Liver (tissue), 9 donors: ENCODE data around the gene ZNF423. TPM values are rescaled to one million over a fixed set of nuclear protein-coding genes. Genes with fewer than 3 reads are reported as not detected.

ENCODE experiments used
- DNase-seq: peaks from one replicate; pipeline ENCODE4 v3.0.0-alpha.2; 2017; ENCODE audit warnings: low spot score
- H3K27ac ChIP-seq, 2 donors: one replicate each; pipeline ENCODE4 v1.7.0; 2013; ENCODE audit warnings: inconsistent platforms in 2 of 2, low read length in 2 of 2, control low read depth in 1 of 2, low read depth in 1 of 2, mild to moderate bottlenecking in 1 of 2
- H3K27me3 ChIP-seq, 4 donors: one replicate each; pipeline versions ENCODE4 v1.6.1 to v1.7.0; 2013; ENCODE audit warnings: low read length in 3 of 4, inconsistent platforms in 1 of 4, mild to moderate bottlenecking in 1 of 4, moderate library complexity in 1 of 4; ENCODE audit not compliant: control insufficient read depth in 4 of 4, insufficient read depth in 4 of 4
- H3K36me3 ChIP-seq, 4 donors: one replicate each; pipeline versions ENCODE4 v1.6.1 to v1.7.0; 2013; ENCODE audit warnings: low read length in 3 of 4, mild to moderate bottlenecking in 3 of 4, low read depth in 1 of 4, moderate library complexity in 1 of 4; ENCODE audit not compliant: control insufficient read depth in 4 of 4, insufficient read depth in 3 of 4
- H3K4me1 ChIP-seq, 4 donors: one replicate each; pipeline versions ENCODE4 v1.6.1 to v1.7.0; 2013; ENCODE audit warnings: low read length in 3 of 4, mild to moderate bottlenecking in 3 of 4, moderate library complexity in 1 of 4; ENCODE audit not compliant: control insufficient read depth in 4 of 4, insufficient read depth in 4 of 4
- H3K4me3 ChIP-seq, 3 donors: one replicate each; pipeline versions ENCODE4 v1.6.1 to v1.7.0; 2013; ENCODE audit warnings: low read length in 3 of 3, control low read depth in 1 of 3, low read depth in 1 of 3, mild to moderate bottlenecking in 1 of 3
- H3K9ac ChIP-seq, 2 donors: one replicate each; pipeline ENCODE4 v1.7.0; 2013; ENCODE audit warnings: low read length in 2 of 2, mild to moderate bottlenecking in 2 of 2, moderate library complexity in 2 of 2, control low read depth in 1 of 2, low read depth in 1 of 2
- H3K9me3 ChIP-seq, 4 donors: one replicate each; pipeline versions ENCODE4 v1.6.1 to v1.7.0; 2013; ENCODE audit warnings: low read length in 3 of 4; ENCODE audit not compliant: control insufficient read depth in 4 of 4
- CTCF ChIP-seq: fragments of 150-350 bp; IDR thresholded peaks from 2 replicates; pipeline ENCODE4 v1.5.1; 2017; ENCODE audit warnings: improper control_type of control experiment, low read depth, low read length; ENCODE audit not compliant: missing input control
- EGR1 ChIP-seq, 2 donors: IDR thresholded peaks; 2 replicates each; pipeline ENCODE4 v1.6.1; 2016 to 2018; ENCODE audit warnings: antibody characterized with exemption in 2 of 2, low read depth in 2 of 2
- FOXA1 ChIP-seq: IDR thresholded peaks from 2 replicates; pipeline ENCODE4 v1.6.1; 2016; ENCODE audit warnings: antibody characterized with exemption
- FOXA2 ChIP-seq: IDR thresholded peaks from 2 replicates; pipeline ENCODE4 v1.6.1; 2016; ENCODE audit warnings: antibody characterized with exemption
- GABPA ChIP-seq, 2 donors: IDR thresholded peaks in 1 of 2; conservative IDR thresholded peaks in 1 of 2; 2 replicates each; pipeline ENCODE4 v1.6.1; 2016; ENCODE audit warnings: antibody characterized with exemption in 2 of 2, mild to moderate bottlenecking in 1 of 2, moderate library complexity in 1 of 2
- HNF4A ChIP-seq, 2 donors: conservative IDR thresholded peaks; 2 replicates each; pipeline ENCODE4 v1.6.1; 2016; ENCODE audit warnings: antibody characterized with exemption in 2 of 2, mild to moderate bottlenecking in 2 of 2
- HNF4G ChIP-seq: IDR thresholded peaks from 2 replicates; pipeline ENCODE4 v1.6.1; 2016; ENCODE audit warnings: antibody characterized with exemption
- JUND ChIP-seq, 2 donors: IDR thresholded peaks; 2 replicates each; pipeline ENCODE4 v1.6.1; 2016; ENCODE audit warnings: antibody characterized with exemption in 2 of 2
- MAX ChIP-seq: IDR thresholded peaks from 2 replicates; pipeline ENCODE4 v1.6.1; 2016; ENCODE audit warnings: antibody characterized with exemption
- NR2F2 ChIP-seq: IDR thresholded peaks from 2 replicates; pipeline ENCODE4 v1.6.1; 2016; ENCODE audit warnings: antibody characterized with exemption
- RAD21 ChIP-seq, 2 donors: IDR thresholded peaks; 2 replicates each; pipeline ENCODE4 v1.6.1; 2016; ENCODE audit warnings: antibody characterized with exemption in 2 of 2, mild to moderate bottlenecking in 2 of 2
- REST ChIP-seq: IDR thresholded peaks from 2 replicates; pipeline ENCODE4 v1.6.1; 2016; ENCODE audit warnings: antibody characterized with exemption, mild to moderate bottlenecking
- RXRA ChIP-seq, 2 donors: IDR thresholded peaks; 2 replicates each; pipeline ENCODE4 v1.6.1; 2017 to 2018; ENCODE audit warnings: antibody characterized with exemption in 2 of 2, mild to moderate bottlenecking in 1 of 2
- SP1 ChIP-seq: IDR thresholded peaks from 2 replicates; pipeline ENCODE4 v1.6.1; 2018; ENCODE audit warnings: antibody characterized with exemption, mild to moderate bottlenecking
- TAF1 ChIP-seq: conservative IDR thresholded peaks from 2 replicates; pipeline ENCODE4 v1.6.1; 2016; ENCODE audit warnings: antibody characterized with exemption, mild to moderate bottlenecking
- YY1 ChIP-seq: IDR thresholded peaks from 2 replicates; pipeline ENCODE4 v1.6.1; 2016; ENCODE audit warnings: antibody characterized with exemption, mild to moderate bottlenecking
- ZBTB33 ChIP-seq: IDR thresholded peaks from 2 replicates; pipeline ENCODE4 v1.6.1; 2016; ENCODE audit warnings: antibody characterized with exemption
- WGBS: extraction: QIAGEN DNeasy Blood & Tissue Kit; methylation state at CpG from one replicate; pipeline ENCODE4 v1.1.7; 2013; 5-methylcytosine and 5-hydroxymethylcytosine counted together
- polyA plus RNA-seq, 2 donors: library from polyadenylated mRNA; stranded (reverse) in 1 of 2; unstranded in 1 of 2; fragments of 200-250 nt in 1 of 2; fragments of >200 nt in 1 of 2; fragmentation: Nextera tagmentation in 1 of 2; extraction: Ambion mirVana in 1 of 2; gene quantifications; one replicate each; pipeline versions ENCODE4 v1.2.1 to v1.2.3, GENCODE V29; 2013 to 2015
- total RNA-seq, 2 donors: library from RNA; depleted of rRNA; stranded (reverse); fragments of >200 nt; gene quantifications; one replicate each; pipeline ENCODE4 v1.2.3, GENCODE V29; 2014
- TF ChIP-seq, protein P1 (sequence below): IDR thresholded peaks from 2 replicates; pipeline ENCODE4 v1.6.1; 2016; ENCODE audit warnings: antibody characterized with exemption
- donor health status: healthy.
- donor health status: healthy.
- donor health status: healthy.
- donor health status: healthy.
- donor health status: healthy.

The ZNF423 gene
- total and polyA plus RNA-seq, 4 donors: 0.24 to 1.6 (median 0.39) TPM

- Histone ChIP-seq H3K4me1 (no peaks in the 10 kb centered on the region), H3K27me3 (no peaks in the 10 kb centered on the region), H3K27ac (no peak overlapping the region), H3K4me3 (no peak overlapping the region), H3K9me3 (no peaks in the 10 kb centered on the region), H3K9ac (no peak overlapping the region), H3K36me3 (no peaks in the 10 kb centered on the region)
- DNase-seq: no peak
- WGBS: 94% methylated on average over 9 of the region's 9 CpGs
- TF ChIP-seq HNF4A (conservative IDR thresholded peaks at IDR 0.05) (no peak), REST (no peak), FOXA2 (no peak), GABPA (IDR thresholded peaks at IDR 0.05 in 1 of 2, conservative IDR thresholded peaks at IDR 0.05 in 1 of 2) (no peak), YY1 (no peak), HNF4G (no peak), JUND (IDR thresholded peaks at IDR 0.05) (no peak), CTCF (no peak), NR2F2 (no peak), EGR1 (IDR thresholded peaks at IDR 0.05; ENCODE audit: low read depth in 2 of 2) (no peak), ZBTB33 (no peak), TAF1 (no peak), SP1 (no peak), FOXA1 (no peak), MAX (no peak), RAD21 (IDR thresholded peaks at IDR 0.05) (no peak), RXRA (IDR thresholded peaks at IDR 0.05) (no peak)
- TF ChIP-seq, protein P1, sequence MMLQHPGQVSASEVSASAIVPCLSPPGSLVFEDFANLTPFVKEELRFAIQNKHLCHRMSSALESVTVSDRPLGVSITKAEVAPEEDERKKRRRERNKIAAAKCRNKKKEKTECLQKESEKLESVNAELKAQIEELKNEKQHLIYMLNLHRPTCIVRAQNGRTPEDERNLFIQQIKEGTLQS: no peak
These were observed 252.0 kb downstream of the ZNF423 start for GRCh38 chr16:49603956-49604355.

GRCh38 chr16:49602976-49603310, 253.0 kb downstream of the ZNF423 start:
- no peaks in the 10 kb centered on the region for H3K36me3 ChIP-seq
- 85% methylated on average over 9 of the region's 9 CpGs for WGBS
- no peak overlapping the region for H3K9ac ChIP-seq
- H3K27me3 ChIP-seq: no peaks in the 10 kb centered on the region
- no peaks in the 10 kb centered on the region for H3K4me1 ChIP-seq
- no peaks in the 10 kb centered on the region for H3K9me3 ChIP-seq
- no peak overlapping the region for H3K27ac ChIP-seq
- no peak for DNase-seq
- no peak overlapping the region for H3K4me3 ChIP-seq
- TF ChIP-seq HNF4G (no peak), RAD21 (IDR thresholded peaks at IDR 0.05) (no peak), EGR1 (IDR thresholded peaks at IDR 0.05; ENCODE audit: low read depth in 2 of 2) (no peak), RXRA (IDR thresholded peaks at IDR 0.05) (no peak), JUND (IDR thresholded peaks at IDR 0.05) (no peak), REST (no peak), HNF4A (conservative IDR thresholded peaks at IDR 0.05) (no peak), CTCF (no peak), FOXA2 (no peak), FOXA1 (no peak), MAX (no peak)
